Activated CD8-positive, alpha-beta memory T cell treated with anti-CD3 and anti-CD28 coated beads, Interleukin-2, amount 50 U/mL, for 4 hours (primary cell): Measurements from ENCODE around the gene JOSD1.

Source experiments
- DNase-seq: peaks from one replicate; pipeline ENCODE4 v3.0.0-alpha.2; 2020

The JOSD1 gene

GRCh38 chr22:38700789-38701628, at the start of gene JOSD1:
TSS of gene JOSD1 (minus strand) at chr22:38700943. CDS start at chr22:38699987, 956 bp downstream.
- DNase-seq, result peak; percentile 99

- no peak for DNase-seq
These were observed 49.4 kb upstream of the JOSD1 start for GRCh38 chr22:38750104-38750503.

GRCh38 chr22:38748487-38749136, 47.9 kb upstream of the JOSD1 start:
- no peak for DNase-seq

- DNase-seq, result no peak
These were observed 45.1 kb upstream of the JOSD1 start for GRCh38 chr22:38745676-38746460.

GRCh38 chr22:38744981-38745380, 44.2 kb upstream of the JOSD1 start:
- no peak for DNase-seq

GRCh38 chr22:38742176-38742942, 41.6 kb upstream of the JOSD1 start:
- DNase-seq, result no peak

- no peak for DNase-seq
These were observed 40.8 kb upstream of the JOSD1 start for GRCh38 chr22:38741576-38741975.

- DNase-seq, result no peak
These were observed 40.4 kb upstream of the JOSD1 start for GRCh38 chr22:38741166-38741565.

GRCh38 chr22:38740754-38741153, 40.0 kb upstream of the JOSD1 start:
- DNase-seq, result no peak

- DNase-seq, result no peak
These were observed 39.5 kb upstream of the JOSD1 start for GRCh38 chr22:38740116-38740723.

- DNase-seq, result no peak
These were observed 38.7 kb upstream of the JOSD1 start for GRCh38 chr22:38739300-38740055.

- no peak for DNase-seq
These were observed 37.8 kb upstream of the JOSD1 start for GRCh38 chr22:38738475-38739070.

GRCh38 chr22:38737302-38738060, 36.7 kb upstream of the JOSD1 start:
- no peak for DNase-seq

- DNase-seq, result no peak
These were observed 35.5 kb upstream of the JOSD1 start for GRCh38 chr22:38736257-38736570.

- DNase-seq, result no peak
These were observed 34.9 kb upstream of the JOSD1 start for GRCh38 chr22:38735465-38736256.

GRCh38 chr22:38735126-38735464, 34.4 kb upstream of the JOSD1 start:
- no peak for DNase-seq

- DNase-seq, result no peak
These were observed 33.8 kb upstream of the JOSD1 start for GRCh38 chr22:38734421-38735100.

GRCh38 chr22:38733724-38734381, 33.1 kb upstream of the JOSD1 start:
- no peak for DNase-seq

GRCh38 chr22:38733329-38733723, 32.6 kb upstream of the JOSD1 start:
- peak; percentile 64 for DNase-seq
